ENCODE measurements around the gene MMP20.

MMP20 gene

DNA sequence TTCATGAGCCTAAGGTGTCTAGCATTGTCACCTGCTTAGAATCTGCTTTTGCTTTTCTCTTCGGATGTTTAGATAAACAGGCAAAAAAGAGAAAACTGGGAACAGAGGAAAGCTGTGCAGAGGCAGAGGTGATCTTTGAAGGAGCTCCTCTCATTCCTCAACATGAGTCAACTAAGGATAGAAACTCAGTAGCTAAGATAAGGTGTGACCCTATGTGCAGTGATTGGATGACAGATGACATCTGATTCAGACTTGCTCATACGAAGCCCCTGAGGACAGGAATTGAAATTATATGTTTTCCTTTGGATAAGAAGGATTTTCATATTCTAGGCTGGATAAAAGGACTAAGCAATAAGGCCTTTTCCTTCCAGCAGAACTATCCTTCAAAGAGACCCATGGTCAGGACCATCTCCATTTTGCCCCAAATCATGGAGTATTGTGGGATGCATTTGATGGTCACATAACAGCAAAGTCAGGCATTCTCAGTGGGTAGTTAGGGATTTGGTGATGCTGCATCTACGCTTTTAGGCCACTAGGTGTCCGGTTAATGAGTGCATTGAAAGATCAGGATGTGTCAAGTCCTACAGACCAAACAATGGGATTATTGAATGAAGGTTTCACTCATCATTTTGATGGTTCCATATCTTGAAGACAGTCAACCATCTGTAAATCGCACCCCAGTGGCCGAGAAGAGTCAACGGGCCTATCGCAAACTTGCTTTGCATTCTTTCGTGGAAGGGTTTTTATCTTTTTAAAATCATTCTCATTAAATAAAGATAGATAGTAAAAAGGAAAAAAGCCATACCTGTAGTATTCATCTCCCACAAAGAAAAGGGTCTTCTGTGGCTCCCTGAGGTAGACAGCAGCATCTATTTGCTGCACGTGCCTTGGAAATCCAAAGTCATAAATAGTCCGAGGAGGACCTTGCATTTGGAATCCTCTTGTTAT is 32.2 kb downstream of the MMP20 start:
- no peak for DNase-seq (ENCODE audit: low read depth in 2 of 3, low spot score in 1 of 3)

DNA sequence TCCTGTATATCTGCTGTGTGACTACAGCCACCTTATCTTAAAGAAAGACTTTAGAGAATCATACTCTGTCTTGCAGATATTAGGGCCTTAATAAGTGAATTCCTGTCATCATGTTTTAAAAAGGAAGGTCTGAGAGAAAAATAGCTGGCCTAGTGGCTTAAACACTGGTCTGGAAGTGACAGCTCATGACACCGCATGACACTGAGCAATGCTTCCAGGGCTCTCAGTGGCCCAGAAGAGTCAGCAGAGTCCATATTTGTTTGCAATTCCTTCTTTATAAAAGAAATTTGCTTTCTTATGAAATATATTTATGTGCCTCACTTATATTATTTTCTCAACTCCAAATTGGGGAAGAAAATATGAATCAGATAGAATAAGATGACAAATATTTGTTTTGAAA is 33.0 kb downstream of the MMP20 start:
- no peak for DNase-seq (ENCODE audit: low read depth in 2 of 3, low spot score in 1 of 3)

DNA sequence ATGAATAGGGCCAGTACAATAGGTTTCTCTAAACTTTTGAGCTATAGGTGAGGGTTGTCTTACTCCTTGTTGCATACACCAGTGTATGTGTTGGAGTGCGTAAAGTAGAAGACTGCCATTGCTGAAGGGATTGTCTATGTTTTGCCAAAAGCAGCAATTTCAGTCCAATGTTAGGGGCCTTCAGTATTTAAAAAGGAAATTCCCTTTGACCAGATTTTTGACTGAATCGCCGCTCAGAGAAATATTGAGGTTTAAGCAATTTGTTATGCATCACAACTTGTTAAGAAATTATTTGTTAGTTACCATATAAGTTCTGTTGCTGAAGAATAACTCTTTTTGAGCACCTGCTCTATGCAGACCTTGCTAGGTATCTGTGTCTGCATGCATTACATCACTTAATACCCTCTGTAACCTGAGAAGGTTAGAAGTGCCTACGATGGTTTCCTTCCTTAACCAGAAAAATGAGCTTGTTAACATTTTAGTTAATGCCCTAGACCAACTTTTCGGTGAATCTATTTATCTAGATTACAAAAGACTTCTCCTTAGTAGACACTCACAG is 33.9 kb downstream of the MMP20 start:
- DNase-seq (ENCODE audit: low read depth in 2 of 3, low spot score in 1 of 3), result no peak

DNA sequence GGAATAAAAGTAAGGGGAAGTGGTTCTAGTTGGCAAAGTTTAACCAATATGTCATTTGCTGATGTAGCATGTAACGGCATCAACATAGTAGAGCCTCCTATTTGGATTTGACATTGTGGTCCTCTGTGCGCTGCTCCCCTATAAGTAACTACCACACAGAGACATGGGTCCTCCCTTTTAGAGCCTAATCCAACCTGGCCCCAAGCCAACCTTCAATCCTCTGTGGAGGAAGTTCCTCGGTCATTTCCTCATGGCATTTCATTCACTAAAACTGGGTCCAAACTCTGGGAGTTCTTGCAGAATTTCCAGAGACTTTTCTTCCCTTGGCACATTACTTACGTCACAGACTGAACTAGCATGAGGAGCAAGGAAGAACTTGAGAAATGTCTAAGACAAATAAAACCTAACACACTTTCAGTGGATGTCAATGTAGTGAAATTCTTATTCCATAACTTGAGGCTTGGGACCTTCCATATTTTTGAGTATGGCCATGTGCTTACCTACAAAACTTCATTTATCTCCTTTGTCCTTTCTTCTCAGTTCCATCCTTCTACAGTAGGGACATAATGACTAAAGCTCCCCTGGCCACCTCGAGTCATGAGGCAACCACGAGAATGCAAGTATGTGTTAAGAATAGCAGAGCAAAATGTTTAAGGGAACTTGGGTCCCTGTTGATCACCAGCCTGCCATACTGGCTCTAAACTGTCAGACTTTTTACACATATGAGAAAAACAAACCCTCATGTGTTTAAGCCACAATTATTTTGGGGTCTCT is 34.7 kb downstream of the MMP20 start:
- no peak for DNase-seq (ENCODE audit: low read depth in 2 of 3, low spot score in 1 of 3)

DNA sequence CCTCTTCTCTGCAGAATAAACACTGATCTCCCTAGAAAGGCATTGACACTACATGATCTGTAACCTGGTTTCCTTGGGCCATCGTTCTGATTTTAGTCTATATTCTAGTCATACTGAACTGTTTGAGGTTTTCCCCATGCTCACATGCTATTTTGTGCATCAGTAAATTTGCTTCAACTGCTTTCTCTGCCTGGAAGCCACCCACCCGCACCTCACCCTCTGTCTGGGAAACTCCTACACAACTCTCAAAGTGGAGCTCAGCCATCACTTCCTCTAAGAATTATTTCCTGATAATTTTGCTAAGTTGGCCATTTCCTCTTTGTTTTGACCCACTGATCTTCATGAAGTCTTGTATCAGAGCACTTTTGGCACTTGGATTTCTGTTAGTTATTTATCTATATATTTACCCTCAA is 36.1 kb downstream of the MMP20 start:
- peak; percentile 23 to 50 (median 47) for DNase-seq (ENCODE audit: low read depth in 2 of 3, low spot score in 1 of 3)

DNA sequence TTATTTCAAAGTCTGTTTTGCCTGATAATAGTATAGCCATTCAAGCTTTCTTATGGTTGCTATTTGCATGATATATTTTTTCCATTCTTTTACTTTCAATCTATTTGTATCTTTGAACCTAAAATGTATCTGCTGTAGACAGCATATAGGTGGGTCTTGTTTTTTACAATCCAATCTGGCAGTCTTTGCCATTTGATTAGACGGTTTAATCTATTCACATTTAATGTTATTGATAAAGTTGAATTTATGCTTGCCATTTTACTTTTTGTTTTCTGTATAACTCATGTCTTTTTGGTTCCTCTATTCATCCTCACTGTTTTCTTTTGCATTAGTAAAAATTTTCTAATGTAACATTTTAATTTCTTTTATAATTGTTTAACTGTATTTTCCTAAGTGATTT is 37.4 kb downstream of the MMP20 start:
- DNase-seq (ENCODE audit: low read depth in 2 of 3, low spot score in 1 of 3), result no peak

DNA sequence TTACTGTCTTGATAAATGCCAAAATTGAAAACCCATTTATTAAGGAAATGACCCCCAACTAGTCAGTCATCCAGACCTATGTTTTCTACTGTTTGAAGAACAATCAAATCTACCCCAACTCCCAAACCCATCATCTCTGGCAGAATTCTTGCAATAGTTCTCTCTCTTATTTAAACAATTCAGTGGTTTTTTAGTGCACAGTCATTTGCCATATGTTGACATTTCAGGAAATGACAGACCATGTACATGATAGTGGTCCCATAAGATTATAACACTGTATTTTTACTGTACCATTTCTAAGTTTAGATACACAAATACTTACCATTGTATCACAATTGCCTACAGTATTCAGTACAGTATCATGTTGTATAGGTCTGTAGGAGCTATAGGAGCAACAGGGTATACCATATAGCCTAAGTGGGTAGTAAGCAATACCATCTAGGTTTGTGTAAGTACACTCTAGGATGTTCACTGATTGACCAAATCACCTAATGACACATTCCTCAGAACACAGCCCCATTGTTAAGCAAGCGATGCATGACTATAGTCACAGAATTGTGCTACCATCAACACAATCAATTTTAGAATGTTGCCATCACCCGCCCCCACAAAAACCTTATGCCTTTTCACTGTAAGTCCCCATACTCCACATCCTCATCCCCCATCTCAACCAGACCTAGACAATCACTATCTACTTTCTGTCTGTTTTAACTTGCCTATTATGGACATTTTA is 41.8 kb downstream of the MMP20 start:
- DNase-seq (ENCODE audit: low read depth in 2 of 3, low spot score in 1 of 3), result no peak

DNA sequence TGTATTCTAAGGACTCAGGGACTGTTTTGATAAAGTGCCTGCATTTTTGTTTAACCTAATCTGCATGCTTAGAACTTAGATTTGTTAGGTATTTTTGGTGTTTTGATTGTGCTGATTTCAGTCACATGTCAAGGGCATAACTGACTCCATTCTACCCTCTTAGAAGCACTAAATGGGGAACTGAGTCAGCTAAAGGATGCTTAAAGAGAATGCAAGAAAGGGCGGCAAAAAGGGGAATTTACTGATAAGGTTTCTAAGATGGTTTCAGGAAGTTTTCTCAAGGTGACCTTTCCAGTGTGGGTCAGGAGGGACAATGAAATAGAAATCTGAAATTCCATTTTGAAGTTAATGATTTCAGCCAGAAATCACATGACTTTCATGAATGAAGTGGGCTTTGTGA is 43.0 kb downstream of the MMP20 start:
- DNase-seq (ENCODE audit: low read depth in 2 of 3, low spot score in 1 of 3), result no peak

DNA sequence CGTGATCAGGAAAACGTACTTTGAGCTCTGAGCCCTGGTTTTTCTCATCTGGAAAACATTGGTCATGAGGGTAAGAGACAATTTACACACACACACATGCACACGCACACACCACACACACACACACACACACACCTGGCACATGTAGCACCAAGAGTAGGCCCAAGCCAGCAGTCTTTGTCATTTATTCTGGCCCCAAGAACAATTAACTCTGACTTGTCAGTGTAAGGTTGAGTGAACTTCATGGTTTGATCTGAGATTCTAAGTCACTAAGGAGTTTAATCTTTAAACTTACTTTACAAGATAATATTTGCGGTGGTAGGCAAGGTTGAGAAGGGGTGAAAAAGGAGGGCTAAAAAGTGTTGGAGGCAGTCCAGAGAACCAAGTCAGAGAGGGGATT is 44.1 kb downstream of the MMP20 start:
- DNase-seq (ENCODE audit: low read depth in 2 of 3, low spot score in 1 of 3), result no peak

DNA sequence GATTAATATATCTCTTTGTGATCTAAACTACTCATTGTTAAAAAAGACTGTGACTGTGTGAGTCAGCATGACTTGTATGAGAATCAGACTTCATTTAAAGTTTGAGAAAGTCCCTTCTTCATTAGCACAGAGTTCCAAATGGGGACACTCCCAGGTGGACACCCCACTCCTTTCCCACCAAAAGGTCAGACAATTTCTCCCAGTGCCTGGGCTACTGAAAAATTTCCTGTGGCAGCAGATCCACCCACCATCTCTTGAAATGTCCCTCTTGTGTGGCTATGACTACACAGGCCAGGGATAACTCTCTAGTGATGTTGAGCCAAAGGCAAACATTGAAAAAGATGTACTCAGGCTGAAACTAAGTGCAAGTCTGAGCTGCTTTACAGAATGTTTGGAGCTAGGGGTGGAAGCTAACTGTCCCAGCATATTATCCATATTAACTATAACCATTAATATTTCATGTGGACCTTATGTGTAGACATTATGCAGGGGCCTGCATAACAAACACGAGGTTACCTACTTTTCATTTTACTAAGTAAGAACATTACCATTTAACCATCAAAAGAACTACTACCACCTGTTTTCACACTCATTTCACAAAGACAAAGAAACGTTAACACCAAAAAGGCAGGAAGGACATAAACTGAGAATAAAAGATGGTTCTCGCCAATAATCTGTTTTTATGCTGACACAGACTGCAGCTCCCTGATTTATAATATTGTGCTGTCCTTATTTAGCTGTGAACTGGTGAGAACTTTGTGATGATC is 44.8 kb downstream of the MMP20 start:
- DNase-seq (ENCODE audit: low read depth in 2 of 3, low spot score in 1 of 3), result no peak

DNA sequence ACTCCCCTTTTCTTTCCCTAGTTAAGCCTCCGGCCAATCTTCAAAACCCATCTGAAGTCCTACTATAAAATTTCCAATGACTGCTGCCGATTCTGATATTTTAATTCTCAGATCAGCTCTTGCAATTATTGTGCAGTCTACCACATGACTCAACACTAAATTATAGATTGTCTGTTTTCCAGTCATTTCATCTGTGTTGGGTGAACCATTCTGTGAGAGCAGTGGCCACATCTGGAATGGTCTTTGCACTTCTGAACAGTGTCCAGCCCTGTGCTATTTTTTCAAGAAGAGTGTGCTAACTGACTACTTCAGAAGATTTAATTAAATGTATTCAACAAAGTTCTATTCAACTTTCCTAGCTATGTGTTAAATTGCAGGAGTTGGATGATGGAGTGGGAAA is 47.4 kb downstream of the MMP20 start:
- no peak for DNase-seq (ENCODE audit: low read depth in 2 of 3, low spot score in 1 of 3)

DNA sequence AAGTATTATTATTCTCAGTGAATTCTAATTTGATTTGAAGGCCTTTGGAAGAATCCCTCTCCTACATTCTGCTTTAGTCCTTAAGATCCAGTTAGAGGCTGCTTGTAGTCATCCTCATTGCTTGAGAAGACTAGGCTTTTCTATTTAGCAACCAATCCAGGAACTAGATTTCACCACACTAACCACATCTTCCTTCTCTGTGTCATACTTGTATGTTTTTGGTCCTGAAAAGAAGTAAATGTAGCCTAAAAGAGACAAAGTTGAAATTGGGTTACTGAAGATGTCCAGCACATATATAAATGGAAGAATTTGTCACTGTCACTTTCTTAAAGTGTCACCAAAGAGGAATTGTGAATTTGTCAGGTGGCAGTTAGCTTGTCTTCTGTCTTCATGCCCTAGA is 48.0 kb downstream of the MMP20 start:
- DNase-seq (ENCODE audit: low read depth in 2 of 3, low spot score in 1 of 3), result no peak

DNA sequence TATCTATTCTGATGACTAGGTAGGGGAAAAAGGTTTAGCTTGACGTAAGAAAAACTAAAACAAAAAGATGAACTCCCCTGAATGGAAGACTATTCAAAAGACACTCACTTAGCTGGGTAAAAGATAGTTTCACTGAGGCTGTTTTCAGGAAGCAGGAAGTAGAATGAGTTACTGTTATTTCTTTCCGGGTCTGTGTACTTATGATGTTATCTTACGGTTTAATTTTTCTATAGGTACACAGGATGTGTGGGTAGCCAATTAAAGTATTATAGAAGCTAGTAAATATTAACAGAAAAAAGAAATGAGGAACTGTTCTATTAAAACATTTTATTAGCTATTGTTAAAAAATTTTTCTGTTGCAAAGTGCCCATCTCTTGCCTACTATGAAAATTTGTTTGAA is 48.8 kb downstream of the MMP20 start:
- no peak for DNase-seq (ENCODE audit: low read depth in 2 of 3, low spot score in 1 of 3)

DNA sequence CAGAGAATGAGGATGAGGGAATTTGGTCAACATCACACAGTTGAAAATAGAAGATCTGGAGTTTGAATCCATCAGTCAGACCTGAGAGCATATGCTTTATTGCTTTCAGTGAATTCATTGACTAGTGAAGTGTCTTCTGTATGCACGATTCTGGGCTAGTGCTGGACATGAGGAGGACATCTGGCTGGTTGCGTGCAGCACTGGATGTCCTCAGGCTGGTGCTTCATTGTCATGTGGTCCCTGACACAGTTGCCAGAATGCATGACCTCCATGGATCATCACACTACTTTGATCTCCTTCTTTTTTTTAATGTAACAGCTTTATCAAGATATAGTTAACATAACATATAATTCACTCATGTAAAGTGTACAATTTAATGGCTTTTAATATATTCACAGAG is 50.1 kb downstream of the MMP20 start:
- no peak for DNase-seq (ENCODE audit: low read depth in 2 of 3, low spot score in 1 of 3)

DNA sequence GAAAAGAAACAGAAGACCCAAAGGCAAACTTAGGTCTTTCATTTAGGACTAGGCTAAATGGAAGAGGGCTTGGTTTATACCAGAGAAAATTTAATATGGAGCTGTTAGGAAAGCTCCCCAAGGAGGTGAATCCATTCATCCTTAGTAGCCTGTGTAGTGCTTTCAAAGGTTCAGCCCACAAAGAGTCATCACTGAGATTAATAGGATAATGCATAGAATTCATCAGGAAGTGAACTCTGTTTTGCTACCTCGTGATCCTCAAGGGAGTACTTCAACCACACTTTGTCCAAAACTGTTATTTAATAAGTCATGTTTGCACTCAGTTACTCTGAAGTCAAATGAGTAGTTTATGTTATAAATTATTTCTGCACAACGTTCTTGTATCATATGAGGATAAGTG is 51.3 kb downstream of the MMP20 start:
- no peak for DNase-seq (ENCODE audit: low read depth in 2 of 3, low spot score in 1 of 3)

DNA sequence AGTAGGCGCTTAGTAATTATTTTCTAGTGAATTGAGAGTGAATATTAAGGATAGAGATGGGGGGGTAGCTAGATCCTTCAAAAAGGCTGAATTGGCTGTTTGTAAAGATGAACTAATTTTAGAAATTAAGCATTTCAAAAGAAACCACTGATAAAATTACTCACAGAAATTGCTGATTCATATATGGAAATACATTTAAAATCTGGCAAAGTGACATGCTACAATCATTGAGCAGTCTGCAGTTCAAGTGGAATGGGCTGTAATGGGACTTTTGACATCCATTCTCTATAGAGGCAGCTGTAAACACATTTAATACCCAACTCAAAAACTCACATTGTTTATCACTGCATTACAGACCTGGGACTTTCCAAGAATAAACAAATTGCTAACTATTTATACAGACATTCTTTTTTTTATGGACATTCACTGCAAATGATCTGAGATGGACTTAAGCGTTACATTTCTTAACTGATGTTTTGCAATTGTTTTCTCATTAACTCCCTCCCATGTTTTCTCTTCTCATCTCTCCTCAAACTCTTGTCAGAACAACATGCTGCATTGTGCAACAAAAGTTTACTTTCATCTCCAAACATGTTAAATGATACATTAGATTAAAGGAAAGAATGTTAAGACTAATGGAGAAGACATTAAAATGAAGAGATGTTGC is 52.4 kb downstream of the MMP20 start:
- no peak for DNase-seq (ENCODE audit: low read depth in 2 of 3, low spot score in 1 of 3)

DNA sequence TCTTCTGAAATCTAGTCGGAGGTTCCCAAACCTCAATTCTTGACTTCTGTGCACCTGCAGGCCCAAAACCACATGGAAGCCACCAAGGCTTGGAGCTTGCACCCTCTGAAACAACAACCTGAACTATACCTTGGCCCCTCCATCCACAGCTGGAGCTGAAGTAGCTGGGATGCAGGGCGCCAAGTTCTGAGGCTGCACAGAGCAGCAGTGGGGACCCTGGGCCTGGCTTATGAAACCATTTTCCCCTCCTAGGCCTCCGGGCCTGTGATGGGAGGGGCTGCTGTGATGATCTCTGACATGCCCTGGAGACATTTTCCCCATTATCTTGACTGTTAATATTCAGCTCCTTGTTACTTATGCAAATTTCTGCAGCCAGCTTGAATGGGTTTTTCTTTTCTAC is 56.3 kb downstream of the MMP20 start:
- DNase-seq (ENCODE audit: low read depth in 2 of 3, low spot score in 1 of 3), result no peak

DNA sequence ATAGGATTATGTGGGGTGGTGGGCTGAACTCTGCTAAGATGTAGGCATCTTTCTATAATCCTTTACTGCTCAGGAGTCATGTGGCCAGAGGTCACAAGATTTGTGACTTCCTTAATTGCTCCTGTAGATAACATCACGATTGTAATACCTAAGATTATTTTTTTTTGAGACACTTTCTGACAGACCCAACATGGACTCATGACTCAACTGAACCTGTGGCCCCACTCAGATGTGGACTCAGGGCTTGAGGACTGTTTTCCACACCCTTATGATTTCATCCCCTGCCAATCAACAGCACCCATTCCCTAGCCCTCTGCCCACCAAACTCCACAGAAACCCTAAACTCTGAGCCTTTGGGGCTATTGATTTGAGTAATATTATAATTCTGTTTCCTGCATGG is 59.0 kb downstream of the MMP20 start:
- DNase-seq (ENCODE audit: low read depth in 2 of 3, low spot score in 1 of 3), result no peak

DNA sequence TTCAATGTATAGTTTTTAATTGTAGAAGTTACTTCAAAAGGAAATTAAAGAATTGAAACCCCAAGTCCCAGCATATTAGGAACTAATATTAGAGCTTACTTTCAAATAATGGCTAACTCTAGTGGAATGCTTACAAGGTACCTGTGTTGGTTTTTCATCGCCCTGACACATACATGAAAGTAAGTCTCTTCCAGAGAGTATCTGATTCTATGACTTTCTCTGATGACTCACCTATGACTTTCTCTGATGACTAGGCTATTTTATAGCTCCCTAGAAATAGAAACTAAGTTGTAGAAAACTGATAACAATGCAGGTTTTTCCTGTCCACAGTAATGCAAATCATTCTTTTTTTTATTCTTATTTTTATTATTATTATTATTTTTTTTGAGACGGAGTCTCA is 61.0 kb downstream of the MMP20 start:
- DNase-seq (ENCODE audit: low read depth in 2 of 3, low spot score in 1 of 3), result no peak

DNA sequence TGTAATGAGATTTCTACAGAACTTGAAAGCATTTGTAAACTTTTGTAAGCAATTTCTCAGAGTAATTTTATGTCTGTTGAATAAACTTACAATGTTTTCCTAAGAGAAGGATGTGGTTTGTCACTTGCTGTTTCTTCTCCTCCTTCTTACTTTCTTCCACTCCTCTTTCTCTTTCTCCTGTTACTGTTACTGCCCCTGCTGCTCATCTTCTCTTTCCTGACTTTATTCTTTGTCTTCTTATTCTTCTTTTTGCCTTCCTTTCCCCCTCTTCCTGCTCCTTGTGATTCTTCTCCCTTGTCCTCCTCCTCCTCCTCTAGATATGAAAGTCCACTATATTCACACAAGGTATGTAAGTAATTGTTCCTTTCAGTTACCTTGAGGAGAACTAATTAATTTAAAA is 63.5 kb downstream of the MMP20 start:
- DNase-seq (ENCODE audit: low read depth in 2 of 3, low spot score in 1 of 3), result no peak

Data from stimulated activated CD4-positive, alpha-beta T cell treated with anti-CD3 and anti-CD28 coated beads, Interleukin-12 subunit alpha, Interleukin-12 subunit beta, amount 100 ng/mL, for 48 hours (primary cell).